PC-3 (cell line): ENCODE results near the gene PAX2. TPM values are rescaled to one million over a fixed set of nuclear protein-coding genes. Genes with fewer than 3 reads are reported as not detected.

ENCODE experiments used
- ATAC-seq: fragments of 200-7000 bp; cut with Tn5 transposase; 2 replicates; pipeline ENCODE4 v1.9.1; 2020; ENCODE audit warnings: mild to moderate bottlenecking, moderate library complexity
- BruUV-seq: library from RNA; stranded (reverse); fragments of 400-500 nt; replicated peaks from 2 replicates; lab custom pipeline; 2021; lab: Mats Ljungman, UMichigan
- CTCF ChIA-PET: fragments of 300-600 bp; sonication (Branson Sonifier 250); formaldehyde crosslinking; loops from one replicate; lab custom pipeline; 2022; ENCODE audit warnings: antibody characterized with exemption; lab: Charles Lee
- POLR2A ChIA-PET: fragments of 300-600 bp; sonication (Branson Sonifier 250); formaldehyde crosslinking; loops from one replicate; lab custom pipeline; 2022; ENCODE audit warnings: antibody characterized with exemption; ENCODE audit not compliant: unreplicated experiment; lab: Charles Lee
- DNase-seq: peaks from one replicate; pipeline ENCODE4 v3.0.0-alpha.2; 2015
- H2AFZ ChIP-seq: fragments of 300-600 bp; sonication (generic); 2 replicates; pipeline ENCODE4 v1.6.0; 2016; ENCODE audit warnings: antibody characterized with exemption, low read length
- H3F3A ChIP-seq: fragments of 300-600 bp; sonication (generic); one replicate; pipeline ENCODE4 v1.6.0; 2017; ENCODE audit warnings: antibody characterized with exemption, low read length, control low read depth, mild to moderate bottlenecking; ENCODE audit not compliant: unreplicated experiment
- H3K27ac ChIP-seq: fragments of 300-600 bp; sonication (generic); 2 replicates; pipeline ENCODE4 v1.5.1; 2016; ENCODE audit warnings: mild to moderate bottlenecking, low read length
- H3K27me3 ChIP-seq: fragments of 300-600 bp; sonication (generic); 2 replicates; pipeline ENCODE4 v1.6.1; 2016; ENCODE audit warnings: low read length, mixed read lengths
- H3K36me3 ChIP-seq: fragments of 300-600 bp; sonication (generic); 2 replicates; pipeline ENCODE4 v1.6.1; 2016; ENCODE audit warnings: low read depth, mixed run types, low read length, mixed read lengths
- H3K4me1 ChIP-seq: fragments of 300-600 bp; sonication (generic); 2 replicates; pipeline ENCODE4 v1.5.1; 2016; ENCODE audit warnings: low read length; ENCODE audit not compliant: insufficient read depth
- H3K4me2 ChIP-seq: fragments of 300-600 bp; sonication (generic); 2 replicates; pipeline ENCODE4 v1.6.0; 2016; ENCODE audit warnings: low read length
- H3K4me3 ChIP-seq: fragments of 300-600 bp; sonication (generic); 2 replicates; pipeline ENCODE4 v1.5.1; 2016; ENCODE audit warnings: mild to moderate bottlenecking, low read length, mixed read lengths
- H3K79me2 ChIP-seq: fragments of 300-600 bp; sonication (generic); 2 replicates; pipeline ENCODE4 v1.6.1; 2017; ENCODE audit warnings: low read length, mixed read lengths
- H3K9ac ChIP-seq: fragments of 300-600 bp; sonication (generic); 2 replicates; pipeline ENCODE4 v1.6.0; 2016; ENCODE audit warnings: mild to moderate bottlenecking, low read length
- H3K9me2 ChIP-seq: fragments of 300-600 bp; sonication (generic); replicated peaks from 2 replicates; pipeline ENCODE4 v1.6.1; 2016; ENCODE audit warnings: mixed run types, low read length, mixed read lengths
- H3K9me3 ChIP-seq: fragments of 300-600 bp; sonication (generic); 2 replicates; pipeline ENCODE4 v1.6.1; 2016; ENCODE audit warnings: low read length, mixed read lengths
- H4K20me1 ChIP-seq: fragments of 300-600 bp; sonication (generic); 2 replicates; pipeline ENCODE4 v1.6.1; 2016; ENCODE audit warnings: low read length, mixed read lengths
- EZH2 ChIP-seq: fragments of 300-600 bp; sonication (generic); IDR thresholded peaks from one replicate; pipeline ENCODE4 v1.6.1; 2017; ENCODE audit warnings: antibody characterized with exemption, mild to moderate bottlenecking, low read length; ENCODE audit not compliant: unreplicated experiment
- EZH2phosphoT487 ChIP-seq: fragments of 300-600 bp; sonication (generic); IDR thresholded peaks from 2 replicates; pipeline ENCODE4 v1.6.1; 2018; ENCODE audit warnings: mild to moderate bottlenecking, antibody characterized with exemption, low read length, borderline replicate concordance
- intact Hi-C: fragments of 100-400 bp; cut with micrococcal nuclease; formaldehyde crosslinking; loops from 2 replicates; pipeline ENCODE4 v1.9.0; 2023
- total RNA-seq: library from RNA; depleted of rRNA; stranded (reverse); fragments of >200 nt; gene quantifications from 2 replicates; pipeline ENCODE4 v1.2.3, GENCODE V29; 2014
- TF ChIP-seq, protein P1 (sequence below): fragments of 300-600 bp; sonication (generic); conservative IDR thresholded peaks from 2 replicates; pipeline ENCODE4 v1.5.1; 2017; ENCODE audit warnings: antibody characterized with exemption, low read depth, mild to moderate bottlenecking, low read length

Gene PAX2
- total RNA-seq, 1 experiment from 2014 or later: not detected

DNA sequence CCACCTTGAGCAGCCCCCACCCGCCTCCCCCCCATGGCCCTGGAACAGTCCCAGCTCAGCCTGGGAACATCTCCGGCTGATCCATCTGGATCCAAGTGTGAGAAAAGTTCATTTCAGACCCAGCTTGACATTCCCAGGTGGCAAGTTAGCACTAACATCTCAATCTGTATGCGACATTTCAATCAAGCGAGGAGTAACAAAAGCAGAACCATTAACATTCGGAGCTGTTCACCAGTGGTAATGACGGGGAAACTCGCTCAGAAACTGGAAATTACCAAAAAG, 65.4 kb downstream of the PAX2 start:
- no peaks in the 10 kb centered on the region for H3F3A ChIP-seq
- no peaks in the 10 kb centered on the region for H3K4me1 ChIP-seq
- ATAC-seq (no peak), DNase-seq (no peak)
- POLR2A ChIA-PET: no interaction called here
- BruUV-seq: no TSS peak
- no peak for TF ChIP-seq EZH2phosphoT487
- TF ChIP-seq EZH2: no peak
- TF ChIP-seq, protein P1, sequence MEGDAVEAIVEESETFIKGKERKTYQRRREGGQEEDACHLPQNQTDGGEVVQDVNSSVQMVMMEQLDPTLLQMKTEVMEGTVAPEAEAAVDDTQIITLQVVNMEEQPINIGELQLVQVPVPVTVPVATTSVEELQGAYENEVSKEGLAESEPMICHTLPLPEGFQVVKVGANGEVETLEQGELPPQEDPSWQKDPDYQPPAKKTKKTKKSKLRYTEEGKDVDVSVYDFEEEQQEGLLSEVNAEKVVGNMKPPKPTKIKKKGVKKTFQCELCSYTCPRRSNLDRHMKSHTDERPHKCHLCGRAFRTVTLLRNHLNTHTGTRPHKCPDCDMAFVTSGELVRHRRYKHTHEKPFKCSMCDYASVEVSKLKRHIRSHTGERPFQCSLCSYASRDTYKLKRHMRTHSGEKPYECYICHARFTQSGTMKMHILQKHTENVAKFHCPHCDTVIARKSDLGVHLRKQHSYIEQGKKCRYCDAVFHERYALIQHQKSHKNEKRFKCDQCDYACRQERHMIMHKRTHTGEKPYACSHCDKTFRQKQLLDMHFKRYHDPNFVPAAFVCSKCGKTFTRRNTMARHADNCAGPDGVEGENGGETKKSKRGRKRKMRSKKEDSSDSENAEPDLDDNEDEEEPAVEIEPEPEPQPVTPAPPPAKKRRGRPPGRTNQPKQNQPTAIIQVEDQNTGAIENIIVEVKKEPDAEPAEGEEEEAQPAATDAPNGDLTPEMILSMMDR: no peak
- H3K27me3 ChIP-seq: peaks cover 89% of the 10 kb centered on the region
- intact Hi-C loops: no loop called here
- no peaks in the 10 kb centered on the region for H3K9me3 ChIP-seq
- H3K4me2 ChIP-seq: no peak overlapping the region
- no peak overlapping the region for H3K9ac ChIP-seq
- H3K36me3 ChIP-seq: no peaks in the 10 kb centered on the region
- no peaks in the 10 kb centered on the region for H3K9me2 ChIP-seq
- H3K4me3 ChIP-seq: no peak overlapping the region
- CTCF ChIA-PET: no interaction called here
- H3K79me2 ChIP-seq: no peaks in the 10 kb centered on the region
- H2AFZ ChIP-seq: no peak overlapping the region
- H3K27ac ChIP-seq: no peak overlapping the region
- H4K20me1 ChIP-seq: no peaks in the 10 kb centered on the region

DNA sequence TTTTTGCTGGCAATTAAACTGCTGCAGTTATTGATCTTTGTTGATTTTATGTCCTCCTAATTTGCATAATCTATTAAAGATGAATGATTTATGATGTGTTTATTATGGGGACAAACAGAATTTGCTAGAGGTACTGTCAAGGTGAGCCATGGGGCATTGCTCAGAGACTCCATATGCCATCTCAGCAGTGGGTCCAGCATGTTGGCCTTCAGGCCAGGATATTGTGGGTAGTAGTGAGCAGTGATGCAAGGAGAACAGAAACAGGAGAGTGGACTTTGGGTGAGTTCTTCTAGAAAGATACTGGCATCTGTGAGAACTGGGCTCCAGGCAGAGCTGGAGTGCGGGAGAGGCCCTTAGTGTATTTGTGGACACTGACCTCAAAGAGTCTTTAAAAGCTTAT, 65.9 kb downstream of the PAX2 start:
- TF ChIP-seq EZH2phosphoT487 (no peak), EZH2 (no peak)
- TF ChIP-seq, protein P1: no peak
- no TSS peak for BruUV-seq
- no peak overlapping the region for H3K4me3 ChIP-seq
- DNase-seq (no peak), ATAC-seq (no peak)
- H3K9me3 ChIP-seq: no peaks in the 10 kb centered on the region
- no peaks in the 10 kb centered on the region for H3K79me2 ChIP-seq
- H2AFZ ChIP-seq: no peak overlapping the region
- no peaks in the 10 kb centered on the region for H4K20me1 ChIP-seq
- no peaks in the 10 kb centered on the region for H3F3A ChIP-seq
- peaks cover 90% of the 10 kb centered on the region for H3K27me3 ChIP-seq
- H3K27ac ChIP-seq: no peak overlapping the region
- H3K4me1 ChIP-seq: no peaks in the 10 kb centered on the region
- H3K9ac ChIP-seq: no peak overlapping the region
- intact Hi-C loops: no loop called here
- POLR2A ChIA-PET: no interaction called here
- no peaks in the 10 kb centered on the region for H3K9me2 ChIP-seq
- no peaks in the 10 kb centered on the region for H3K36me3 ChIP-seq
- H3K4me2 ChIP-seq: no peak overlapping the region
- CTCF ChIA-PET: no interaction called here

DNA sequence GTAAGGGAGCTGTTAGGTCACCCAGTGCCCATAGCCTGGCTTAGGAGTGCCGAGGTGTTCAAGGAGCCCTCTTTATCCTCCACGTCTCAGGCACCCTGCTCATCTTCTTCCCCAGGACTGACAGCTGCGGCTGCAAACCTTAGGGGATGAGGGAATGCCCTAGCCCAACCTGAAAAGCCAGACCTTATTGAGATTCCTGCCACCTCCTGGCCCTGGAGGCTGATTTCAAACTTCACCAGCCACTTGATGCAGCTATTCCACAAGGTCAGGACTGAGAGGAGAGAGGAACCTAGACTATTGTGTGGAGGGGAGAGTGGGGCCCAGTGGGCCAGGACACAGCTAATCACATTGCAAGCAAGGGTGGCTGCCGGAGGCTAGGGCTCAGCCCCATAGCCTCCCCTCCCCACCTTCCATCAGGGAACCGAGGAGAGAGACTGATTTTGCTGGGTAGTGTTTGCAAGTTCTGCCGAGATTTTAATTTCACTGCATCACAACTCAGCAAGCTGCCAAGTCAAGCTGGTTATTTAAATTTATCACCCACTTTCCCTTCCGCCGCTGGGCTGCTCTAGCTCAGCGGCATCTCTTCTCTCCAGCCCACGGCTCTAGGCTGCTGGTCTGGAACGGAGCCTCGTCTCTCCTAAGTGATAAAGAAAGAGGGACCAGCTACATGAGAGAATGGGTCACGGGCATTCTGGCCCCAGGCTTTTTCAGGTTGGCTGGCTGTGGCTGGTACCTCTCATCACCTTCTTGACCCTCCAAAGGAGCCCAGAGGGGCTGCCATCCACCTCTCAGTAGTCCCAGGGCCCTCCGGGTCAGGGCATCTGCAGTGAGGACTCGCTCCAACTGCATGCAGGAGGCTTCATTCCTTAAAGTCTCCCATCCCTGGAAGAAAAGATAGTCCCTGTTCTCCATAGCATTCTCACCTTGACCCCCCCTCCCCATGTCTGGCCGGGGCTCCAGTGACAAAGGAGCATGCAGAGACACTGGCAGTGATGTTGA, 66.7 kb downstream of the PAX2 start:
- Histone ChIP-seq H3K79me2 (no peaks in the 10 kb centered on the region), H3K27me3 (peaks cover 90% of the 10 kb centered on the region), H3K4me3 (no peak overlapping the region), H3K4me2 (no peak overlapping the region), H3F3A (no peaks in the 10 kb centered on the region), H3K9me2 (no peaks in the 10 kb centered on the region), H3K27ac (no peak overlapping the region), H3K9ac (no peak overlapping the region), H3K4me1 (no peaks in the 10 kb centered on the region), H4K20me1 (no peaks in the 10 kb centered on the region), H2AFZ (no peak overlapping the region), H3K36me3 (no peaks in the 10 kb centered on the region), H3K9me3 (no peaks in the 10 kb centered on the region)
- DNase-seq (no peak), ATAC-seq (no peak)
- ChIA-PET CTCF (no interaction called here), POLR2A (no interaction called here)
- TF ChIP-seq, protein P1: no peak
- TF ChIP-seq EZH2phosphoT487 (no peak), EZH2 (no peak)
- BruUV-seq: no TSS peak
- intact Hi-C loops: no loop called here
